Brain microvascular endothelial cell (primary cell): ENCODE measurements around the gene LIMK2.
A peak's percentile ranks its signal among the peaks of the same experiment; 100 is the strongest.
"Not testable (repeated sequence)": the region's sequence is repeated elsewhere in the genome, so short reads cannot be mapped to it uniquely, and the experiment has no call there.

Experiments
- DNase-seq: peaks from one replicate; pipeline ENCODE4 v3.0.0-alpha.2; 2020
- H3K27ac ChIP-seq: fragments of 250-450 bp; sonication (Bioruptor Pico); 2 replicates; pipeline ENCODE4 v1.5.1; 2020; ENCODE audit warnings: mild to moderate bottlenecking, moderate library complexity
- H3K27me3 ChIP-seq: fragments of 250-450 bp; sonication (Bioruptor Pico); replicated peaks from 2 replicates; pipeline ENCODE4 v1.5.1; 2020; ENCODE audit warnings: mild to moderate bottlenecking
- H3K36me3 ChIP-seq: fragments of 250-450 bp; sonication (Bioruptor Pico); replicated peaks from 2 replicates; pipeline ENCODE4 v1.5.1; 2020; ENCODE audit warnings: mild to moderate bottlenecking
- H3K4me3 ChIP-seq: 2 replicates; pipeline ENCODE4 v1.5.1; 2011; ENCODE audit warnings: low read depth, mild to moderate bottlenecking, control low read depth, low read length, moderate library complexity
- in situ Hi-C: cut with HindIII; loops from 2 replicates; pipeline ENCODE4 v1.10.0; 2017; ENCODE audit warnings: low sequenced_read_pairs, low pct_ligation_motif_present
- TF ChIP-seq, protein P1 (sequence below): IDR thresholded peaks from 2 replicates; pipeline ENCODE4 v1.5.1; 2011; ENCODE audit warnings: low read depth, mild to moderate bottlenecking, moderate library complexity, low read length, control low read depth, inconsistent platforms; ENCODE audit errors: missing control alignments

LIMK2 gene

DNA sequence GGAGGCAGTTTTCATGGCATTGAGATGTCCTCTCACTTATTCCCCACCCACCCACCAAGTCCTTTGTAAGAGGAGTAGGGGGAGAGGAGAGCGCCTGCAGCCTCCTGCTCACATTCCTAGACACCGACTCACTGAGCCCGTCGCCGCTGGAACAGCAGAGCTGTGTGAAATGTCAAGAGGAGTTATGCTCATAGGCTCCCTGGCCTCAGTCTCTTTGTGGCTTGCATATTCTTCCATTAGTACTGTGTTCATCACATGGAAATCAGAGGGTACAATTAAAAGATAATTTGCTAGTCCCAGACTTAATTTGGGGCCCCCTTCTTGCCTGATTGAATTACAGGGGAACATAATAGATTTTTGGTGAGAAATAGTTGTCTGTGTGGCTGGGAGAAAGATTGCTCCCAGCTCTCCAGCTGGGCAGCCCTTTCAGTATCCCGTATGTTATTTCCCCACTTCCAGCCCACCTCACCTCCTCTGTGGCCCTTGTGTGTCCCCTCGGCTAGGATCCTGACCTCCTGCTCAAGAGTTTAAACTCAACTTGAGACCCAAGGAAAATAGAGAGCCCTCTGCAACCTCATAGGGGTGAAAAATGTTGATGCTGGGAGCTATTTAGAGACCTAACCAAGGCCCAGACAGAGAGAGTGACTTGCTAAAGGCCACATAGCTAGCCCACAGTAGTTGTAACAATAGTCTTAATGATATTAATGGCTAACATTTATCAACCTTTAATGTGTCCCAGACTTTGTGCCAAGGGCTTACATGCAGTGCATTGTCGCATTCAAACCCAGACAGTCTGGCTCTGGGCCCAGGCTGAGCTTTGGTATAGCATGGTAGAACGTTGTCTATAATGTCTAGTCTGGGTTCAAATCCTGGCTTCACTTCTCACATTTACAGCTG, 32.2 kb downstream of the LIMK2 start:
- TF ChIP-seq, protein P1, sequence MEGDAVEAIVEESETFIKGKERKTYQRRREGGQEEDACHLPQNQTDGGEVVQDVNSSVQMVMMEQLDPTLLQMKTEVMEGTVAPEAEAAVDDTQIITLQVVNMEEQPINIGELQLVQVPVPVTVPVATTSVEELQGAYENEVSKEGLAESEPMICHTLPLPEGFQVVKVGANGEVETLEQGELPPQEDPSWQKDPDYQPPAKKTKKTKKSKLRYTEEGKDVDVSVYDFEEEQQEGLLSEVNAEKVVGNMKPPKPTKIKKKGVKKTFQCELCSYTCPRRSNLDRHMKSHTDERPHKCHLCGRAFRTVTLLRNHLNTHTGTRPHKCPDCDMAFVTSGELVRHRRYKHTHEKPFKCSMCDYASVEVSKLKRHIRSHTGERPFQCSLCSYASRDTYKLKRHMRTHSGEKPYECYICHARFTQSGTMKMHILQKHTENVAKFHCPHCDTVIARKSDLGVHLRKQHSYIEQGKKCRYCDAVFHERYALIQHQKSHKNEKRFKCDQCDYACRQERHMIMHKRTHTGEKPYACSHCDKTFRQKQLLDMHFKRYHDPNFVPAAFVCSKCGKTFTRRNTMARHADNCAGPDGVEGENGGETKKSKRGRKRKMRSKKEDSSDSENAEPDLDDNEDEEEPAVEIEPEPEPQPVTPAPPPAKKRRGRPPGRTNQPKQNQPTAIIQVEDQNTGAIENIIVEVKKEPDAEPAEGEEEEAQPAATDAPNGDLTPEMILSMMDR = no peak
- DNase-seq = peak; percentile 92
- no peaks in the 10 kb centered on the region for H3K27me3 ChIP-seq
- no peak overlapping the region for H3K4me3 ChIP-seq
- in situ Hi-C loops = no loop called here
- H3K27ac ChIP-seq = peak overlapping the region; percentile 97
- no peaks in the 10 kb centered on the region for H3K36me3 ChIP-seq

DNA sequence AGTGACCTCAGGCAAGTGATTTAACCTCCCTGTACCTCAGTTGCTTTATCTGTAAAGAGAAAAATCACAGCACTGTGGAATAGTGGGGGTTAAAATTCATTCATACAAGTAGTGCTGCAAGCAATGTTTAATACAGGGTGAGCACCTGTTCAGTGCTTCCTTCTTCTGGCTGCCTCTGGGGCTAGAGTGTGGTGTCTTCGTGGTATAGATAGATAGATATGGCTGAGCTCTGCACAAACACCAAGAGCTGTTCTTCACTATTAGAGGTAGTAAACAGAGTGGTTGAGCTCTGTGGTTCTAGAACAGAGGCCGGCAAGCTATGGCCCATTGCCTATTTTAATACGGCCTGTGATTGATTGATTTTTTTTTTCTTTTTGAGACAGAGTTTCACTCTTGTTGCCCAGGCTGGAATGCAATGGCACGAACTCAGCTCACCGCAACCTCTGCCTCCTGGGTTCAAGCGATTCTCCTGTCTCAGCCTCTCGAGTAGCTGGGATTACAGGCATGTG, 32.9 kb downstream of the LIMK2 start:
- in situ Hi-C loops = no loop called here
- TF ChIP-seq, protein P1 = no peak
- H3K36me3 ChIP-seq = no peaks in the 10 kb centered on the region
- H3K27ac ChIP-seq = peak overlapping the region; percentile 97
- H3K27me3 ChIP-seq = no peaks in the 10 kb centered on the region
- no peak for DNase-seq
- H3K4me3 ChIP-seq = no peak overlapping the region

- H3K27ac ChIP-seq, DNase-seq, H3K4me3 ChIP-seq, H3K27me3 ChIP-seq, H3K36me3 ChIP-seq, in situ Hi-C loops: not testable (repeated sequence)
Measured at GRCh38 chr22:31245998-31246397, 33.9 kb downstream of the LIMK2 start.

DNA sequence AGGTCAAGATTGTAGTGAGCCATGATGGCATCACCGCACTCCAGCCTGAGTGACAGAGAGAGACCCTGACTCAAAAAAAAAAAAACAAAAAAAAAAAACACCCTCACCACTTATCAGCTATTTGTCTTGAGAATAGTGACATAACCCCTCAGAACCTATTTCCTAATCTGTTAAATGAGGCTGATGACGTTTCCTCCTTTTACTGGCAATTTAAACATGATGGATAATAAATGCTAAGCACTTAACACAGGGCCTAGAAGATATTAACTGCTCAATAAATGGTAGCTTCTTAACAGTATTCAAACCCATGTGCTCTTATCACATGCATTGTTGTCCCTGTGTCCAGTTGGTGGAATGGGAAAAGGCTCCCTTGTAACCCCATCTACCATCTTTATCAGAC, 34.6 kb downstream of the LIMK2 start:
- in situ Hi-C loops = no loop called here
- no peak overlapping the region for H3K27ac ChIP-seq

GRCh38 chr22:31247726-31248125, 35.6 kb downstream of the LIMK2 start:
- in situ Hi-C loops = no loop called here
- peak overlapping the region; percentile 68 for H3K4me3 ChIP-seq
- no peak for DNase-seq
- TF ChIP-seq, protein P1 = no peak
- H3K27ac ChIP-seq = no peak overlapping the region
- no peaks in the 10 kb centered on the region for H3K27me3 ChIP-seq
- no peaks in the 10 kb centered on the region for H3K36me3 ChIP-seq

More for the DNA sequence above, 34.6 kb downstream of the LIMK2 start:
- TF ChIP-seq, protein P1 = no peak
- Histone ChIP-seq H3K36me3 (no peaks in the 10 kb centered on the region), H3K4me3 (no peak overlapping the region), H3K27me3 (no peaks in the 10 kb centered on the region)
- DNase-seq = no peak

DNA sequence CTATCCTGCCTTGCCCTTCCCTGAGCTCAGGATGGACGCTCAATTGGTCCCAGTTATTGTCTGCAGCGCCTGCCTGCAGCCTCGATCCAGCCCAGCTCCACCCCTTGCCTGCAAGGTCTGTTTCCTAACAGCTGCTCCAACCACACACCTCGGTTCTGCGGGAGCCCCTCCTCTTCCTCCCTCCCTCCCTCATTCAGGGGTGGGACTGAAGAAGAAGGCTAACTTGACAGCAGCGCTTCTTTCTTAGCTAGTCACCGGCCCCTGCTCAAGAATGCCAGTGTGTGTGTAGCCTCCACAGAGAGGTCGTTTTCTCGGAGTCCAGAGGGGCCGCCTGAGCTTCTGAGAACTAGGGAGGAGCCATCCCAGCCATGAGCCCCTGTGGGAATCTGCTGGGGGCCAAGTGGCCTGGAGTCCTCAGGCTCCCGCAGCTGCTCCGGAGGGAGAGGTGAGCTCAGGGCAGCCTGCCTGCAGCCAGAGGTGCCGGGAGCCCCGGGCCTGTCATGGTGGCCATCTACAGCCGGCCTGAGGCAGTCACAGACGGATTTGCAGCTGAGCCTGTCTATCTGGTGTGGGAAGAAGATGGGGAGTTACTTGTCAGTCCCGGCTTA, 36.1 kb downstream of the LIMK2 start:
- H3K27me3 ChIP-seq = no peaks in the 10 kb centered on the region
- in situ Hi-C loops = no loop called here
- H3K4me3 ChIP-seq = peak overlapping the region; percentile 68
- H3K27ac ChIP-seq = peak overlapping the region; percentile 45
- H3K36me3 ChIP-seq = no peaks in the 10 kb centered on the region
- peak; percentile 94 for DNase-seq
- TF ChIP-seq, protein P1 = no peak
